Neutrophil (primary cell): Measurements from ENCODE around the gene LIFR.

Experiments used
- H3K27ac ChIP-seq: fragments of 200-600 bp; sonication (generic); 2 replicates; pipeline ENCODE4 v1.5.1; 2016; ENCODE audit warnings: mild to moderate bottlenecking, moderate library complexity
- H3K27me3 ChIP-seq: fragments of 200-600 bp; sonication (generic); 2 replicates; pipeline ENCODE4 v1.6.0; 2016; ENCODE audit warnings: mild to moderate bottlenecking
- H3K36me3 ChIP-seq: fragments of 200-600 bp; sonication (generic); 2 replicates; pipeline ENCODE4 v1.5.1; 2017
- H3K4me1 ChIP-seq, 2 experiments: fragments of 200-600 bp in 1 of 2; sonication (generic) in 1 of 2; 1 replicate in 1 of 2; 2 replicates in 1 of 2; pipeline versions ENCODE4 v1.5.1 to v1.6.1; 2013 to 2016; ENCODE audit warnings: low read depth in 1 of 2, low read length in 1 of 2, mild to moderate bottlenecking in 1 of 2, moderate library complexity in 1 of 2; ENCODE audit not compliant: control insufficient read depth in 1 of 2, insufficient read depth in 1 of 2
- H3K4me3 ChIP-seq, 2 experiments: fragments of 200-600 bp in 1 of 2; sonication (generic) in 1 of 2; 1 replicate in 1 of 2; 2 replicates in 1 of 2; pipeline ENCODE4 v1.5.1; 2013 to 2016; ENCODE audit warnings: low read depth in 1 of 2, low read length in 1 of 2, mild to moderate bottlenecking in 1 of 2, moderate library complexity in 1 of 2
- H3K9me3 ChIP-seq: fragments of 200-600 bp; sonication (generic); 2 replicates; pipeline ENCODE4 v1.5.1; 2016
- TF ChIP-seq, protein P1 (sequence below): fragments of 200-600 bp; sonication (generic); IDR thresholded peaks from 2 replicates; pipeline ENCODE4 v1.5.1; 2016; ENCODE audit warnings: antibody characterized with exemption

LIFR gene

GRCh38 chr5:38547257-38547656 lies 9.2 kb downstream of the LIFR start:
- Histone ChIP-seq H3K27ac (no peak overlapping the region), H3K4me1 (no peaks in the 10 kb centered on the region), H3K4me3 (no peak overlapping the region), H3K27me3 (peaks cover 33% of the 10 kb centered on the region), H3K36me3 (no peaks in the 10 kb centered on the region), H3K9me3 (no peaks in the 10 kb centered on the region)
- TF ChIP-seq, protein P1, sequence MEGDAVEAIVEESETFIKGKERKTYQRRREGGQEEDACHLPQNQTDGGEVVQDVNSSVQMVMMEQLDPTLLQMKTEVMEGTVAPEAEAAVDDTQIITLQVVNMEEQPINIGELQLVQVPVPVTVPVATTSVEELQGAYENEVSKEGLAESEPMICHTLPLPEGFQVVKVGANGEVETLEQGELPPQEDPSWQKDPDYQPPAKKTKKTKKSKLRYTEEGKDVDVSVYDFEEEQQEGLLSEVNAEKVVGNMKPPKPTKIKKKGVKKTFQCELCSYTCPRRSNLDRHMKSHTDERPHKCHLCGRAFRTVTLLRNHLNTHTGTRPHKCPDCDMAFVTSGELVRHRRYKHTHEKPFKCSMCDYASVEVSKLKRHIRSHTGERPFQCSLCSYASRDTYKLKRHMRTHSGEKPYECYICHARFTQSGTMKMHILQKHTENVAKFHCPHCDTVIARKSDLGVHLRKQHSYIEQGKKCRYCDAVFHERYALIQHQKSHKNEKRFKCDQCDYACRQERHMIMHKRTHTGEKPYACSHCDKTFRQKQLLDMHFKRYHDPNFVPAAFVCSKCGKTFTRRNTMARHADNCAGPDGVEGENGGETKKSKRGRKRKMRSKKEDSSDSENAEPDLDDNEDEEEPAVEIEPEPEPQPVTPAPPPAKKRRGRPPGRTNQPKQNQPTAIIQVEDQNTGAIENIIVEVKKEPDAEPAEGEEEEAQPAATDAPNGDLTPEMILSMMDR: no peak

DNA sequence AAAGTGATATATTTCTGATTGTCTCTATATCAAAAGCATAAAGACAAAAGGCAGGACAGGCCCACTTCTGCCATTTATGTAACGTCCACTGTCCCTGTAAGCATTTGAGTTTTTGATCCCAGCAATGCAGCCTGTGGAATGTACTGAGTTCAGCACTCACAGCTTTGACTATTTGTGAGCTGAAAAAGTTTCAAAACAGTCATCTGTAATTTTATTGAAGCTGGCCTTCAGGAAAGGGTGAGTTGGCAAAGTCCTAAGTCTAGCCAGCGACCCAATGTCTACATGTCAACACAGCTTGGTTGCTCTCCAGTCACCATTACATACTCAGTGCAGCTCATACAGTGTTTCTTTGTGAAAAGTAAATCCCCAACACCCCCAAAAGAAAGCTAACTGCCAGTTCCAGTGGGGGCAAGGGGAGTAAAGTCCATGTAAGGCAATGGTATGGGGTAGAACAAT lies 9.7 kb downstream of the LIFR start:
- Histone ChIP-seq H3K9me3 (no peaks in the 10 kb centered on the region), H3K27ac (no peak overlapping the region), H3K4me1 (no peaks in the 10 kb centered on the region), H3K27me3 (peaks cover 27% of the 10 kb centered on the region), H3K36me3 (no peaks in the 10 kb centered on the region), H3K4me3 (no peak overlapping the region)
- TF ChIP-seq, protein P1: no peak

- no peaks in the 10 kb centered on the region for H3K9me3 ChIP-seq
- no peaks in the 10 kb centered on the region for H3K4me1 ChIP-seq
- TF ChIP-seq, protein P1: no peak
- H3K36me3 ChIP-seq: no peaks in the 10 kb centered on the region
- no peak overlapping the region for H3K27ac ChIP-seq
- H3K27me3 ChIP-seq: peaks cover 11% of the 10 kb centered on the region
- H3K4me3 ChIP-seq: no peak overlapping the region
These were observed 12.6 kb downstream of the LIFR start for GRCh38 chr5:38543886-38544285.

GRCh38 chr5:38543074-38543473 lies 13.4 kb downstream of the LIFR start:
- Histone ChIP-seq H3K27ac (no peak overlapping the region), H3K4me1 (no peaks in the 10 kb centered on the region), H3K4me3 (no peak overlapping the region), H3K9me3 (no peaks in the 10 kb centered on the region), H3K36me3 (no peaks in the 10 kb centered on the region), H3K27me3 (peaks cover 9% of the 10 kb centered on the region)
- TF ChIP-seq, protein P1: no peak

GRCh38 chr5:38541174-38541725 lies 15.2 kb downstream of the LIFR start:
- H3K4me3 ChIP-seq: no peak overlapping the region
- H3K9me3 ChIP-seq: no peaks in the 10 kb centered on the region
- peaks cover 9% of the 10 kb centered on the region for H3K27me3 ChIP-seq
- no peaks in the 10 kb centered on the region for H3K36me3 ChIP-seq
- no peaks in the 10 kb centered on the region for H3K4me1 ChIP-seq
- H3K27ac ChIP-seq: no peak overlapping the region
- TF ChIP-seq, protein P1: no peak
